AG04450 (cell line): ENCODE measurements around the gene PCK2. TPM values are rescaled to one million over a fixed set of nuclear protein-coding genes. Genes with fewer than 3 reads are reported as not detected.

Source experiments
- CTCF ChIA-PET: fragments of 300-600, 350-600 bp; formaldehyde crosslinking; extraction: SDS; loops from one replicate; lab custom pipeline; 2022; ENCODE audit warnings: antibody characterized with exemption, inconsistent platforms; lab: Charles Lee
- POLR2A ChIA-PET: fragments of 350-600 bp; formaldehyde crosslinking; extraction: SDS; loops from one replicate; lab custom pipeline; 2021; ENCODE audit warnings: antibody characterized with exemption, inconsistent platforms; lab: Yijun Ruan, JAX
- DNase-seq: peaks from one replicate; pipeline ENCODE4 v3.0.0-alpha.2; 2011; ENCODE audit warnings: low read depth, low spot score
- H3K27ac ChIP-seq: one replicate; pipeline ENCODE4 v1.5.1; 2012; ENCODE audit warnings: low read depth, low read length, control low read depth
- H3K27me3 ChIP-seq: one replicate; pipeline ENCODE4 v1.6.0; 2012; ENCODE audit warnings: low read length; ENCODE audit not compliant: control insufficient read depth, insufficient read depth
- H3K4me3 ChIP-seq: 2 replicates; pipeline ENCODE4 v1.5.1; 2011; ENCODE audit warnings: mild to moderate bottlenecking, low read depth, low read length, control low read depth
- H3K9me3 ChIP-seq: 2 replicates; pipeline ENCODE4 v1.5.1; 2012; ENCODE audit warnings: low read length; ENCODE audit not compliant: control insufficient read depth, insufficient read depth
- CTCF ChIP-seq: IDR thresholded peaks from 2 replicates; pipeline ENCODE4 v1.5.1; 2011; ENCODE audit warnings: low read depth, low read length, control low read depth, inconsistent platforms
- polyA plus RNA-seq: library from polyadenylated mRNA; depleted of rRNA; stranded (reverse); fragments of >200 nt; gene quantifications from 2 replicates; pipeline ENCODE4 v1.2.3, GENCODE V29; 2011

The PCK2 gene
- polyA plus RNA-seq, 1 experiment: 47.0 TPM

- Histone ChIP-seq H3K27me3 (peaks cover 39% of the 10 kb centered on the region), H3K9me3 (no peaks in the 10 kb centered on the region; the same call in 1 of the 2 replicates), H3K4me3 (no peak overlapping the region), H3K27ac (no peak overlapping the region)
- ChIA-PET CTCF (interaction anchor here (1.0 to 1.7 kb wide), 4 partner anchors 22 to 75 kb away, joined by 3 to 8 read pairs (median 4); partner anchors contain the start of gene IRF9), POLR2A (no interaction called here)
- TF ChIP-seq CTCF: no peak
- no peak for DNase-seq
Measured at GRCh38 chr14:24086193-24086955, 7.7 kb upstream of the PCK2 start.

GRCh38 chr14:24087004-24087403, 7.1 kb upstream of the PCK2 start:
- DNase-seq: no peak
- H3K27ac ChIP-seq: no peak overlapping the region
- H3K9me3 ChIP-seq: no peaks in the 10 kb centered on the region; the same call in 1 of the 2 replicates
- no peak for TF ChIP-seq CTCF
- CTCF ChIA-PET: interaction anchor here (1.0 to 1.7 kb wide), 4 partner anchors 22 to 74 kb away, joined by 3 to 8 read pairs (median 4); partner anchors contain the start of gene IRF9
- H3K4me3 ChIP-seq: no peak overlapping the region
- H3K27me3 ChIP-seq: peaks cover 35% of the 10 kb centered on the region
- POLR2A ChIA-PET: no interaction called here

GRCh38 chr14:24088095-24088494, 6.0 kb upstream of the PCK2 start:
- no peak for TF ChIP-seq CTCF
- peaks cover 24% of the 10 kb centered on the region for H3K27me3 ChIP-seq
- POLR2A ChIA-PET: interaction anchor here (0.7 kb wide), 1 partner anchor 531 kb away, joined by 3 read pairs; no protein-coding TSS in a partner anchor
- no peak overlapping the region for H3K27ac ChIP-seq
- no peaks in the 10 kb centered on the region for H3K9me3 ChIP-seq
- H3K4me3 ChIP-seq: no peak overlapping the region
- no peak for DNase-seq
- CTCF ChIA-PET: interaction anchor here (0.7 to 8.4 kb wide), 2 partner anchors 27 to 31 kb away, joined by 5 to 196 read pairs; no protein-coding TSS in a partner anchor

GRCh38 chr14:24089890-24090289, 4.2 kb upstream of the PCK2 start:
- Histone ChIP-seq H3K9me3 (no peaks in the 10 kb centered on the region; the same call in 1 of the 2 replicates), H3K27ac (no peak overlapping the region), H3K27me3 (peaks cover 9% of the 10 kb centered on the region), H3K4me3 (no peak overlapping the region)
- DNase-seq: no peak
- TF ChIP-seq CTCF: no peak
- POLR2A ChIA-PET: no interaction called here
- CTCF ChIA-PET: interaction anchor here (0.7 to 9.9 kb wide), 18 partner anchors 8 to 789 kb away, joined by 3 to 212 read pairs (median 6); partner anchors contain the start of genes CARMIL3 and CPNE6

- H3K4me3 ChIP-seq: no peak overlapping the region
- POLR2A ChIA-PET: no interaction called here
- no peak for DNase-seq
- H3K27ac ChIP-seq: no peak overlapping the region
- H3K27me3 ChIP-seq: no peaks in the 10 kb centered on the region
- CTCF ChIA-PET: interaction anchor here (1.1 to 9.9 kb wide), 7 partner anchors 12 to 461 kb away, joined by 3 to 212 read pairs (median 29); no protein-coding TSS in a partner anchor
- H3K9me3 ChIP-seq: no peaks in the 10 kb centered on the region; the same call in 1 of the 2 replicates
- no peak for TF ChIP-seq CTCF
Measured at GRCh38 chr14:24092110-24092504, 2.0 kb upstream of the PCK2 start.
